GM19240 (cell line): ENCODE results near the gene IL3.
A peak's percentile ranks its signal among the peaks of the same experiment; 100 is the strongest.
"Not testable (repeated sequence)": the region's sequence is repeated elsewhere in the genome, so short reads cannot be mapped to it uniquely, and the experiment has no call there.

Experiments
- DNase-seq: peaks from one replicate; pipeline ENCODE4 v3.0.0; 2011; ENCODE audit warnings: low spot score; ENCODE audit not compliant: insufficient read length

Gene IL3

DNA sequence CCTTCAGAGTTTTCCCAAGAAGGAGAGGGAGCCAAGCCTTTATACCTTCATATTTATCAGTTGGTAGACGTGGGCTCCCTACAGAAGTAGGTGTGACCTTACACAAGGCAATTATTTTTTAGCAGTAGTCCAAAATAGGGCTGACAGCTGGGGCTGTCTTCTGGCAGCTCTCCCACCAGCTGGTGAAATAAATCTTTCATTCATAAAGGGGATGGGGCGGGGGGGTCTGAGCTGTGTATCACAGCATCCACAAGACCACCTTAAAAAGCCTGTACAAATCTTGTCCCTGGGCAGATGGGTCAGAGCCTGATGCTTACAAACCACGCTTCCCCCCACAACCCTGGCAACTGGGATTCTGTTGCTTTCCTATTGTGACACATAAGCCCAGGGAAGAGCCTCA lies 32.8 kb downstream of the IL3 start:
- no peak for DNase-seq

- no peak for DNase-seq
These were observed 34.1 kb downstream of the IL3 start for GRCh38 chr5:132094393-132095076.

GRCh38 chr5:132095077-132095410 lies 34.6 kb downstream of the IL3 start:
- no peak for DNase-seq

- no peak for DNase-seq
These were observed 35.0 kb downstream of the IL3 start for GRCh38 chr5:132095424-132095972.

GRCh38 chr5:132096904-132097303 lies 36.4 kb downstream of the IL3 start:
- DNase-seq = no peak

- DNase-seq = no peak
These were observed 37.7 kb downstream of the IL3 start for GRCh38 chr5:132098151-132098594.

GRCh38 chr5:132098621-132099020 lies 38.2 kb downstream of the IL3 start:
- no peak for DNase-seq

GRCh38 chr5:132099076-132099748 lies 38.8 kb downstream of the IL3 start:
- no peak for DNase-seq

DNA sequence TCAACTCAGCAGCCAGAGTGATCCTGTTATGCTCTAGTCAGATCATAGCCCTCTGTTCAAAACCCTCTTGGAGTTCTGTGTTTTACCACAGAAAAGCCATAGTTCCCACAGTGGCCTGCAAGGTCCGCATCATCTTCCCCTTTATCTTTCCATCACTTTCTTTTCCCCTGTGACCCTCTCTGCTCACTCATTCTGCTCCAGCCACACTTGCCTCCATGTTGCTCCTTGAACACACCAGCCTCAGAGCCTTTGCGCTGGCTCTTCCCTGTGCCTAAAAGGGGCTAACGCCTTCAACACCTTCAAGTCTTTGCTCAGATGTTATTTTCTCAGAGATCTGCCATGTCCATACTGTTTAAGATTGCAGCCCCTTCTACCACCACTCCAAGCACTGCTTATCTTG lies 39.5 kb downstream of the IL3 start:
- no peak for DNase-seq

GRCh38 chr5:132100672-132101261 lies 40.3 kb downstream of the IL3 start:
- no peak for DNase-seq

GRCh38 chr5:132101385-132101880 lies 41.0 kb downstream of the IL3 start:
- DNase-seq = no peak

GRCh38 chr5:132102101-132102701 lies 41.7 kb downstream of the IL3 start:
- no peak for DNase-seq

DNA sequence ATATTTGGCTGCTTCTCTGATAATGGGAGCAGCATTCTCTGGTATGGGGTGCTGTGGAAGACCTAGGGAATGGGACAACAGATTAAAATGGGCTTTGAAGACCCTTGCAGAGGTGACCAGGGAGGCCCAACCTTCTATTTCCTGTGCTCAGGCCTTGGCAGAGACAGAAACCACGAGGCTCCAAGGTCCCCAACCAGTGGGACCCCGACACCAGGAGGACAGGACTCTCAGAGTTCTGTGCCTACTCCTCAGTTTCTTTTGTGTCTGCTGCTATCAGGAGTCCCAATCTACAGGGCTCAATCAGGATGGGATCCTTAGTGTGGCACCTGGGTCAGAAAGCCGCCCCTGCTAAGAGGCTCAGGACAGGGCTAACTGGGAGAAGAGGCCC lies 42.5 kb downstream of the IL3 start:
- no peak for DNase-seq

DNA sequence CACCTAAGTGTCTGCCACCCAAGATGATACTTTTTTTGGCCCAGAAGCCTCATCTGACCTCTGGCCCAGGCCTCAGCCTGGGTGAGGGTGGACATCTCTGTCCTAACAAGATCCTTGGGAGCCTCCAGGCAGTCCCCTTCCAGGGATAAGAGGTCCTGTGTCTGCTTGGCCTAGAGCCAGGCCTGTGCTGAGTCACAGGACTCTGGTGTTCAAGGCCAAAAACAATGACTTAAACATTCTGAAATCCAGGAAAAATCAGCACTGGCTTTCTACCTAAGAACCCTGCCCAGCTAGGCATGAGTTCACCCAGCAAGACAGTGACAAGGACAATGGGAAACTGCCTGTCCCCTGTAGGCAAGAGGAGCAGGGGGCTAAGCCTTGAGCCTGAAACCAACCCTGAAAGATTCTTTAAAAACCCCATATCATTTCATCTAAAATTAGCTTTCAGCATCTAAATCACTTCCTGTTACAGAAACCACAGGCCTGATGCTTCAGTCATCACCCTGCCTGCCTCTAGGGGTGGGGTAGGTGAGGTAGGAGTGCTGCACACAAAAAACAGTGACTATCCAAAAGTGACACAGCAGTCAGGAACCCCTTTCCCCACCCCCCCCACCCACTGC lies 43.0 kb downstream of the IL3 start:
- DNase-seq = peak; percentile 66

DNA sequence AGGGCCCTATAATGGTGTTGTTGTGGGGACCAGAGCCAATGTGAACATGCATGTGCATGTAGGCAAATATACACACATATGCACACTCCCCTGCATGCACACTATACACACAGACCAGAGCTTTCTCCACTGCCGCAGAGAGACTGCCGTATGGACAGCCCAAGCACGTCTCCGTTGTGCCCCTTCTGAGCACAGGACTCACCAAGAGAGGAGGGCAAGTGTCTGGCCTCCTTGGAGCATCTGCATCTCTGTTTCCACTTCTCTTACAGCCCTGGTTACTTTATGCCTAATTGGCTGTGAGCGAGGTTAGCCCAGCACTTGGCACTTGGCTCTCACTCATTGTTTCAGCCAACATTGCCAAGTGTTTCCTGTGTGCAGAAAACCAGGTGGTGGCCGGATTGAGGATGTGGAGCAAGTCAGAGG lies 43.5 kb downstream of the IL3 start:
- DNase-seq = no peak

DNA sequence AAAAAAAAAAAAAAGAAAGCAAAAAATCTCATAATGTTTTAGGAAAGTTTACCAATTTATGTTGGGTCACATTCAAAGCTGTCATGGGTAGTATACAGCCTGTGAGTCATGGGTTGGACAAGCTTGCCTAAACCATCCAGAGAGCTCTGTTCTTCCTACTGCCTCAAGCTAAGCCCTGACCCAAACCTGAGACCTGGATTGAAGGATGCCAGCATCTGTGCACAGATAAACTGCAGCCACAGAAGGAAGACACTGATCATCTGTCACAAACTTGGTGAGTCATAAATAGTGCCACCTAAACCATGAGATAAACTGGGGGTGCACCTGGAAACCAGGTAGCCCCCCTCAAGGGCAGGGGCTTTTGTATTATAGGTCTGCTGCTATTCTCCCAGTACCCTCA lies 44.1 kb downstream of the IL3 start:
- DNase-seq = no peak

- no peak for DNase-seq
These were observed 45.2 kb downstream of the IL3 start for GRCh38 chr5:132105688-132106087.

GRCh38 chr5:132108495-132108894 lies 48.0 kb downstream of the IL3 start:
- not testable (repeated sequence) for DNase-seq

GRCh38 chr5:132108957-132109356 lies 48.5 kb downstream of the IL3 start:
- not testable (repeated sequence) for DNase-seq

DNA sequence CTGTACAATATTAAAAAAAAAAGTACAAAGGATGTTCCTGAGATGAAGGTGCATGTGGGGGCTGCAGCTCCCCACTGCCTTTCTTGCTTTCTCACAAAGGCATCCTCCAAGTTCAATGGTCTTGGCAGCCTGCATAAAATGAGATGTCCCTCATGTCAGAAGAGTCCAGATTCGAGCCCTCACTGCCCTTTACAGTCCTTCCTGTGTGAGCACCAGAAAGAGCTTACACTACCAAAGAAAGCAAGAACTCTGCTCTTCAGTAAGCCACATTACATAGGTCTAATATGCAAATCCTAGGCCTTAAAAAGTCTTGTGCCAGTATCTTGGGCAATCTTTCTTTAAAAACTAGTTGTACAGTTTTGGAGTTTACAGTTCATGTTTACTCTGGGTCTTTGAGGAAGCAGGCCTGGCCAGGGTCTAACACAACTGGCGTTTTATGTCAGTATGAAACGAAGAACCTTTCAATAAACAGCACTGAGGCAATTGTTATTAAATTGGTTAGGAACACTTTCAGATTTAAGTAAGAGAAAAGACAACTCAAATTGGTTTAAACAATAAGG lies 49.1 kb downstream of the IL3 start:
- DNase-seq = no peak

GRCh38 chr5:132110195-132110594 lies 49.7 kb downstream of the IL3 start:
- no peak for DNase-seq
